ENCODE data around the gene CERKL.

- TF ChIP-seq SRY (CRISPR knock-in tag; IDR thresholded peaks at IDR 0.05): no peak
- no peak for TF ChIP-seq BHLHE40 (IDR thresholded peaks at IDR 0.05; ENCODE audit: low read length)
- TF ChIP-seq ZNF639 (CRISPR knock-in tag; conservative IDR thresholded peaks at IDR 0.05): no peak
- no peak for TF ChIP-seq TAF15 (IDR thresholded peaks at IDR 0.05; ENCODE audit: low read depth, low read length, poor library complexity, severe bottlenecking)
- TF ChIP-seq RXRA (CRISPR knock-in tag; IDR thresholded peaks at IDR 0.05): no peak
- TF ChIP-seq THAP8 (CRISPR knock-in tag; IDR thresholded peaks at IDR 0.05; ENCODE audit: borderline replicate concordance): no peak
- no peak for TF ChIP-seq ZFX (CRISPR knock-in tag; IDR thresholded peaks at IDR 0.05; ENCODE audit: low read depth)
- TF ChIP-seq SMC3 (IDR thresholded peaks at IDR 0.05; ENCODE audit: low read length): no peak
- TF ChIP-seq ZBTB49 (CRISPR knock-in tag; IDR thresholded peaks at IDR 0.05; ENCODE audit: borderline replicate concordance): no peak
- no peak for TF ChIP-seq EP300 (IDR thresholded peaks at IDR 0.05; ENCODE audit: low read depth in 2 of 2, low read length in 2 of 2)
- no peak for TF ChIP-seq EP300 (CRISPR knock-in tag; IDR thresholded peaks at IDR 0.05; ENCODE audit: borderline replicate concordance)
- TF ChIP-seq ZFP36 (IDR thresholded peaks at IDR 0.05; ENCODE audit: borderline replicate concordance, low read depth, low read length, partially characterized antibody): no peak
These were observed 17.2 kb downstream of the CERKL start for GRCh38 chr2:181639686-181640085.
